T1000 (cell line): ENCODE data around the gene CISD1.
"Not testable (repeated sequence)": the region's sequence is repeated elsewhere in the genome, so short reads cannot be mapped to it uniquely, and the experiment has no call there.

ENCODE experiments used
- DNase-seq: peaks from one replicate; lab custom pipeline; 2025; ENCODE audit warnings: mixed read lengths; lab: John Stamatoyannopoulos, UW

CISD1 gene

GRCh38 chr10:58268946-58269781 is at the start of gene CISD1:
Gene CISD1 (plus strand): TSS chr10:58269162. CDS start chr10:58269274, 112 bp downstream.
- DNase-seq, result peak; percentile 97

GRCh38 chr10:58219875-58220274 is 49.1 kb upstream of the CISD1 start:
- no peak for DNase-seq

DNA sequence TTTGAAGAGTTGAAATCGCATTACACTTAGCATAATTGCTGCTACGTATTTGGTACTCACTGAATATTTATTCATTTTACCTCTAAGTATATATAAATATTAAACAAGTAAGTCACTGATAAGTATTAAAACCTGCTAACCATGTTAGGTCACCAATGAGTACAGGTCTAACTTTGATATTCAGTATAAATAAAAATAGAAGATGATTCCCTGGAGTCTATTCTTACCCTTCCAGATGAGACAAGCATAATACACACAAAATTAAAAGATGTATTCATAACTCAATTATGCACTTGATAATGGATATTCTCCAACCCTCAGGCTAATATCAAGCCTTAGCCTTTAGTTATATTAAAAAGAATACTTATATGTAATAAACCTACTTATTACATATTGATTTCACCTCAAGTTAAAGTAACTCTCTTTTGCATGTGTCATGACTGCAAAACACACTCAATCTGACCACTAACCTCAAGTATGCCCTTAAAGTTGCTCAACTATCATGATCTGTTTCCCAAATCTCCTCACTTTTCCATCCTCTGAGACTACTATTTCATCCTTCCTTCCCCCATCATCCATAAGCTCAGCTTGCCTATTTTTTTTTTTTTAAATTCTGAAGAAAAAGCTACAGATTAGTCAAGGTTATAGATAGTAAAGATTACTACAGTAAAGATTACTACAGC is 48.1 kb upstream of the CISD1 start:
- no peak for DNase-seq

- no peak for DNase-seq
These were observed 43.3 kb upstream of the CISD1 start for GRCh38 chr10:58225654-58226053.

- DNase-seq, result not testable (repeated sequence)
These were observed 39.1 kb upstream of the CISD1 start for GRCh38 chr10:58229856-58230255.

- no peak for DNase-seq
These were observed 31.7 kb upstream of the CISD1 start for GRCh38 chr10:58237014-58237834.

DNA sequence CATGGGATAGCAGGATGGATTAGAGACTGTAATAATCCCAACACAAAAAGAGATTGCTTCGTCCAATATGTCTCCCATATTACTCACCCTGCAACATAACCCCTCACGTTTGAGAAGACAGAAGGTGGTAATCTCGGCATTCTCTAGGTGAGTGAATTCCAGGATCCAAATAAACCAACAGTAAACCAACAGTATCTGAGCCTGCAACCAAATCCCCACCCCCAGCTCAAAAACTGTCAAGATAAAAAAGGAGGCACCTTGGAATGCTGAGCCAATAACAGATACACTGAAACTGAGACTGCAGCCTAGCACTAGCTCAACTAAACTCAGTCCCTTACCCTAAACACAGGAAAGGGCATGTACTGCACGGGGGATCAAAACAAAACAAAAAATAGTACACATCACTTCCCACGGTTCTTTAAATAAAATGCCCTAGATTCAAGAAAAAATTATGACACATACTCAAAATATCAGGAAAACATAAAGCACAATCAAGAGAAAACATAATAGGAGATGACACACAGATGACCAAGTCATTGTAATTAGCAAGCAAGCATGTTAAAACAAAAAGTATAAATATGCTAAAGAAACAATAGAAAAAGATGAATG is 29.3 kb upstream of the CISD1 start:
- DNase-seq, result no peak

- no peak for DNase-seq
These were observed 28.4 kb upstream of the CISD1 start for GRCh38 chr10:58240531-58240930.

GRCh38 chr10:58241346-58241745 is 27.6 kb upstream of the CISD1 start:
- no peak for DNase-seq

DNA sequence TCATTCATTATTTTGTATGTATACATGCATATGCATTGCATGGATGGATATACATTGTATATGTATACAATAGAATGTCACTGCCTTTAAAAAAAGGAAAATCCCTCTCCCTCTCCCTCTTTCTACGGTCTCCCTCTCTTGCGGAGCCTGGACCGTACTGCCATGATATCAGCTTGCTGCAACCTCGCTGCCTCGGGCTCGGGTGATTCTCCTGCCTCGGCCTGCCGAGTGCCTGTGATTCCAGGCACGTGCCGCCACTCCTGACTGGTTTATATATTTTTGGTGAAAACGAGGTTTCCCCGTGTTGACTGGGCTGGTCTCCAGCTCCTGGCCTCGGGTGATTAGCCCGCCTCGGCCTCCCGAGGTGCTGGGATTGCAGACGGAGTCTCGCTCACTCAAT is 25.7 kb upstream of the CISD1 start:
- DNase-seq, result no peak

DNA sequence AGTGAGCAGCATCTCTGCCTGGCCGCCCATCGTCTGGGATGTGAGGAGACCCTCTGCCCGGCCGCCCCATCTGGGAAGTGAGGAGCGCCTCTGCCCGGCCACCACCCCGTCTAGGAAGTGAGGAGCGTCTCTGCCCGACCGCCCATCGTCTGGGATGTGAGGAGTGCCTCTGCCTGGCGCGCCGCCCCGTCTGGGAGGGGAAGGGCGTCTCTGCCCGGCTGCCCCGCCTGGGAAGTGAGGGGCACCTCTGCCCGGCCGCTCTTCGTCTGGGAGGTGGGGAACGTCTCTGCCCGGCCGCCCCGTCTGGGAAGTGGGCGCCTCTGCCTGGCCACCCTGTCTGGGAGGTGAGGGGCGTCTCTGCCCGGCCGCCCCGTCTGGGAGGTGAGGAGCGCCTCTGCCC is 25.2 kb upstream of the CISD1 start:
- DNase-seq, result not testable (repeated sequence)

DNA sequence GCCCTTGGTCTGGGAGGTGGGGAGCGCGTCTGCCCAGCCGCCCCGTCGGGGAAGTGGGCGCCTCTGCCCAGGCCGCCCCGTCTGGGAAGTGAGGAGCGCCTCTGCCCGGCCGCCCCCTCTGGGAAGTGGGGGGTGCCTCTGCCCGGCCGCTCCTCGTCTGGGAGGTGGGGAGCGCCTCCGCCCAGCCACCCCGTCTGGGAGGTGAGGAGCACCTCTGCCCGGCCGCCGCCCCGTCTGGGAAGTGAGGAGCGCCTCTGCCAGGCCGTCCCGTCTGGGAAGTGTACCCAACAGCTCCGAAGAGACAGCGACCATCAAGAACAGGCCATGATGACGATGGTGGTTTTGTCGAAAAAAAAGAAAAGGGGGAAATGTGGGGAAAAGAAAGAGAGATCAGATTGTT is 24.7 kb upstream of the CISD1 start:
- DNase-seq, result not testable (repeated sequence)

GRCh38 chr10:58244666-58245065 is 24.3 kb upstream of the CISD1 start:
- DNase-seq, result not testable (repeated sequence)

DNA sequence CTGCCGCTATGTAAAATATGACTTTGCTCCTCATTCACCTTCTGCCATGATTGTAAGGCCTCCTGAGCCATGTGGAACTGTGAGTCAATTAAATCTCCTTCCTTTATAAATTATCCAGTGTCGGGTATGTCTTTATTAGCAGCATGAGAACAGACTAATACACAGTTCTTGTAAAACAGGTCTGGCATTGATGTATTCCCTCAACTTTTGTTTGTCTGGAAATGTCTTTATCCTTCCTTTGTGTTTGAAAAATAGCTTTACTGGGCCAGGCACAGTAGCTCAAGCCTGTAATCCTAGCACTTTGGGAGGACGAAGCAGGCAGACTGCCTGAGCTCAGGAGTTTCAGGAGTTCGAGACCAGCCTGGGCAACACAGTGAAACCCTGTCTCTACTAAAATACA is 15.8 kb upstream of the CISD1 start:
- DNase-seq, result no peak

GRCh38 chr10:58254644-58255043 is 14.3 kb upstream of the CISD1 start:
- no peak for DNase-seq

GRCh38 chr10:58256013-58256780 is 12.8 kb upstream of the CISD1 start:
- DNase-seq, result not testable (repeated sequence)

- DNase-seq, result no peak
These were observed 9.8 kb upstream of the CISD1 start for GRCh38 chr10:58258977-58259692.

- no peak for DNase-seq
These were observed 8.6 kb upstream of the CISD1 start for GRCh38 chr10:58260334-58260733.

- no peak for DNase-seq
These were observed 6.2 kb upstream of the CISD1 start for GRCh38 chr10:58262766-58263165.

- no peak for DNase-seq
These were observed 4.2 kb upstream of the CISD1 start for GRCh38 chr10:58264780-58265179.

DNA sequence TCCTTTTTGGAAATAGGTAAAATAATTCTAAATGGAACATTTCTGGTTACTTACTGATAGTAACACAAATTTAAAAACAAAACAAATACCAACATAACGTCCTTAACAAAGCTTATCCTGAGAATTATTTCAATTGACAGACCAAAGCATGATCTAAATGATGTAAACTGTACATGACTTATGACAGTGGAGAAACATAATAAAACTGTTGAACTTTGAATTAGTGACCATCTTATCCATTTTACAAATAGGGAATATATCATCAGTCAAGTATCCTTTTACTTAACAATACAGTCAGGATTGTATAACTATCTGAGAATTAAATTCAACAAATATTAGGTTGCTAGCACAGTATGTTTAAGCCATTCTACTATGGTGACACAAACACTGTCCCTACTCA is 3.7 kb upstream of the CISD1 start:
- DNase-seq, result no peak
